Sigmoid colon (tissue), 7 donors: ENCODE data around the gene OBSL1. TPM values are rescaled to one million over a fixed set of nuclear protein-coding genes. Genes with fewer than 3 reads are reported as not detected.

Source experiments
- DNase-seq: peaks from one replicate; pipeline ENCODE4 v3.0.0-alpha.2; 2019
- H3K27ac ChIP-seq, 4 donors: fragments of 200-600 bp; sonication (generic); one replicate each; pipeline ENCODE4 v1.5.1; 2016 to 2019; ENCODE audit warnings: mild to moderate bottlenecking in 1 of 4
- H3K27me3 ChIP-seq, 3 donors: fragments of 200-600 bp; sonication (generic); one replicate each; pipeline ENCODE4 v1.5.1; 2019; ENCODE audit warnings: mild to moderate bottlenecking in 1 of 3
- H3K36me3 ChIP-seq, 4 donors: fragments of 200-600 bp; sonication (generic); one replicate each; pipeline ENCODE4 v1.5.1; 2016 to 2019
- H3K4me1 ChIP-seq, 4 donors: fragments of 200-600 bp; sonication (generic); one replicate each; pipeline ENCODE4 v1.5.1; 2017 to 2019
- H3K4me3 ChIP-seq, 4 donors: fragments of 200-600 bp; sonication (generic); one replicate each; pipeline ENCODE4 v1.5.1; 2017 to 2019; ENCODE audit warnings: mild to moderate bottlenecking in 2 of 4, moderate library complexity in 1 of 4
- H3K9me3 ChIP-seq, 4 donors: fragments of 200-600 bp in 3 of 4; sonication (generic) in 3 of 4; one replicate each; pipeline versions ENCODE4 v1.5.1 to v1.6.1; 2013 to 2019
- EP300 ChIP-seq, 4 donors: sonication (generic); formaldehyde crosslinking; IDR thresholded peaks; one replicate each; pipeline ENCODE4 v1.6.1; 2017; ENCODE audit warnings: antibody characterized with exemption in 4 of 4
- POLR2A ChIP-seq, 2 donors: fragments of 450-650 bp; IDR thresholded peaks; one replicate each; pipeline ENCODE4 v1.6.1; 2016; ENCODE audit warnings: antibody characterized with exemption in 2 of 2, mild to moderate bottlenecking in 2 of 2, moderate library complexity in 2 of 2
- POLR2AphosphoS5 ChIP-seq, 4 donors: sonication (generic); formaldehyde crosslinking; IDR thresholded peaks; one replicate each; pipeline ENCODE4 v1.6.1; 2017; ENCODE audit warnings: antibody characterized with exemption in 4 of 4
- WGBS, 2 donors: extraction: QIAGEN DNeasy Blood & Tissue Kit; methylation state at CpG; one replicate each; pipeline ENCODE4 v1.1.7; 2013; 5-methylcytosine and 5-hydroxymethylcytosine counted together
- intact Hi-C: fragments of 100-400 bp; cut with DNase I; formaldehyde crosslinking; loops from one replicate; pipeline ENCODE4 v1.15.1; 2023
- polyA plus RNA-seq, 3 donors: library from polyadenylated mRNA; stranded (reverse); fragments of 200-250 nt; gene quantifications; one replicate each; pipeline ENCODE4 v1.2.3, GENCODE V29; 2013
- total RNA-seq, 4 donors: library from RNA; depleted of rRNA; stranded (reverse); fragments of >200 nt; gene quantifications; one replicate each; pipeline ENCODE4 v1.1.0, GENCODE V29; 2016
- TF ChIP-seq, protein P1 (sequence below), 4 experiments: fragments of 450-650 bp in 3 of 4; fragments of 200-600 bp in 1 of 4; IDR thresholded peaks; one replicate each; pipeline ENCODE4 v1.5.1; 2016 to 2019; ENCODE audit warnings: antibody characterized with exemption in 4 of 4, mild to moderate bottlenecking in 3 of 4, moderate library complexity in 2 of 4
- donor health status: healthy with polysubstance abuse.
- donor health status: Bipolar disorder and iron deficiency.
- donor health status: healthy.

Gene OBSL1
- total and polyA plus RNA-seq, 7 donors, result 2.8 to 83.6 (median 34.6) TPM

DNA sequence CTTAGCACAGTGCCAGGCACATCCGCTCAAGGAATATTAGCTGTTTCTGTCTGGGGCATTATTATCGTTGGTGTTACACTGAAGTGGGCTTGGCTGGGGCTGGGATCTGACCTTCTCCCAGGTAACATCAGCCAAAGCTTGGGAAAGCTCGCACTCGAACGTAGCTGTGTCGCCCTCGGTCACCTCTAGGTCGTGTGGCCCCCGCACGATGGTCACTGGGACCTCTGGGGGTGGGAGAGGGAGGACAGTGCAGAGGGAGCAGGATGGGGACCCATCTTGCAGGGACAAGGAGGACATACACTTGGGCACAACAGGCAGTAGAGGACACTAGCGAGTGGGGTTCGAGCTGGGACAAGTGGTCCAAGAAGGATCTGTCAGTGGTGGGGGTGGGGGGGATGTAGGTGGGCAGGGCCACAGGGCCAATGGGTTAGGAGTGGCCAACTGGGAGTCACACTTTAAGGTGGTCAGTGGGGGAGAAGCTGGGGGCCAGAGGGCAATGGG lies 17.8 kb downstream of the OBSL1 start:
- Histone ChIP-seq H3K9me3 (no peaks in the 10 kb centered on the region), H3K4me3 (peak overlapping the region in 1 of 4 donors; percentile 62), H3K27me3 (peaks cover 0 to 13% (median 0%) of the 10 kb centered on the region in 3 donors), H3K4me1 (peaks cover 0 to 27% (median 21%) of the 10 kb centered on the region in 4 donors), H3K27ac (no peak overlapping the region), H3K36me3 (peaks cover 0 to 19% (median 0%) of the 10 kb centered on the region in 4 donors)
- intact Hi-C loops, result loop anchor here (1.0 kb wide), 1 partner anchor 44 kb away; the partner anchor contains the start of gene STK11IP
- TF ChIP-seq POLR2A (IDR thresholded peaks at IDR 0.05) (no peak), EP300 (IDR thresholded peaks at IDR 0.05) (no peak), POLR2AphosphoS5 (IDR thresholded peaks at IDR 0.05) (no peak)
- TF ChIP-seq, protein P1, sequence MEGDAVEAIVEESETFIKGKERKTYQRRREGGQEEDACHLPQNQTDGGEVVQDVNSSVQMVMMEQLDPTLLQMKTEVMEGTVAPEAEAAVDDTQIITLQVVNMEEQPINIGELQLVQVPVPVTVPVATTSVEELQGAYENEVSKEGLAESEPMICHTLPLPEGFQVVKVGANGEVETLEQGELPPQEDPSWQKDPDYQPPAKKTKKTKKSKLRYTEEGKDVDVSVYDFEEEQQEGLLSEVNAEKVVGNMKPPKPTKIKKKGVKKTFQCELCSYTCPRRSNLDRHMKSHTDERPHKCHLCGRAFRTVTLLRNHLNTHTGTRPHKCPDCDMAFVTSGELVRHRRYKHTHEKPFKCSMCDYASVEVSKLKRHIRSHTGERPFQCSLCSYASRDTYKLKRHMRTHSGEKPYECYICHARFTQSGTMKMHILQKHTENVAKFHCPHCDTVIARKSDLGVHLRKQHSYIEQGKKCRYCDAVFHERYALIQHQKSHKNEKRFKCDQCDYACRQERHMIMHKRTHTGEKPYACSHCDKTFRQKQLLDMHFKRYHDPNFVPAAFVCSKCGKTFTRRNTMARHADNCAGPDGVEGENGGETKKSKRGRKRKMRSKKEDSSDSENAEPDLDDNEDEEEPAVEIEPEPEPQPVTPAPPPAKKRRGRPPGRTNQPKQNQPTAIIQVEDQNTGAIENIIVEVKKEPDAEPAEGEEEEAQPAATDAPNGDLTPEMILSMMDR (IDR thresholded peaks at IDR 0.05), result no peak
- 80 to 86% methylated on average over 12 of the region's 12 CpGs for WGBS, 2 donors
- DNase-seq, result no peak

DNA sequence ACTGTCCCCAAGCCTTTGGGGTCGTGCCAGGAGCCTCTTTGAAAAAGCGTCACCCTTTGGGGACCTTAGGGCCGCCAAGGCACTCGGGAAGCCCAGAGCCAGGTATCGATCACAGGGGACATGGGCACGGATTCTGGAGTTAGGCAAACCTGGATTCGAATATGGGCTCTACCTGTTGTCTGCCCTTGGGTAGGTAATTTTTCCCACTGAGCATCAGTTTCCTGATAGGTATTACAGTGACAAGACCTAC lies 18.2 kb downstream of the OBSL1 start:
- no peak for DNase-seq
- peaks cover 0 to 27% (median 21%) of the 10 kb centered on the region in 4 donors for H3K4me1 ChIP-seq
- H3K27ac ChIP-seq, result peak overlapping the region in 2 of 4 donors; percentile 69 to 78
- TF ChIP-seq, protein P1 (IDR thresholded peaks at IDR 0.05), result no peak
- TF ChIP-seq EP300 (IDR thresholded peaks at IDR 0.05) (no peak), POLR2A (IDR thresholded peaks at IDR 0.05) (no peak), POLR2AphosphoS5 (IDR thresholded peaks at IDR 0.05) (no peak)
- WGBS, 2 donors, result 23 to 37% methylated on average over 7 of the region's 7 CpGs
- intact Hi-C loops, result loop anchor here (1.0 kb wide), 1 partner anchor 44 kb away; the partner anchor contains the start of gene STK11IP
- peak overlapping the region; percentile 49 to 64 (median 56) for H3K4me3 ChIP-seq
- peaks cover 0 to 13% (median 0%) of the 10 kb centered on the region in 3 donors for H3K27me3 ChIP-seq
- peaks cover 0 to 19% (median 0%) of the 10 kb centered on the region in 4 donors for H3K36me3 ChIP-seq
- no peaks in the 10 kb centered on the region for H3K9me3 ChIP-seq

DNA sequence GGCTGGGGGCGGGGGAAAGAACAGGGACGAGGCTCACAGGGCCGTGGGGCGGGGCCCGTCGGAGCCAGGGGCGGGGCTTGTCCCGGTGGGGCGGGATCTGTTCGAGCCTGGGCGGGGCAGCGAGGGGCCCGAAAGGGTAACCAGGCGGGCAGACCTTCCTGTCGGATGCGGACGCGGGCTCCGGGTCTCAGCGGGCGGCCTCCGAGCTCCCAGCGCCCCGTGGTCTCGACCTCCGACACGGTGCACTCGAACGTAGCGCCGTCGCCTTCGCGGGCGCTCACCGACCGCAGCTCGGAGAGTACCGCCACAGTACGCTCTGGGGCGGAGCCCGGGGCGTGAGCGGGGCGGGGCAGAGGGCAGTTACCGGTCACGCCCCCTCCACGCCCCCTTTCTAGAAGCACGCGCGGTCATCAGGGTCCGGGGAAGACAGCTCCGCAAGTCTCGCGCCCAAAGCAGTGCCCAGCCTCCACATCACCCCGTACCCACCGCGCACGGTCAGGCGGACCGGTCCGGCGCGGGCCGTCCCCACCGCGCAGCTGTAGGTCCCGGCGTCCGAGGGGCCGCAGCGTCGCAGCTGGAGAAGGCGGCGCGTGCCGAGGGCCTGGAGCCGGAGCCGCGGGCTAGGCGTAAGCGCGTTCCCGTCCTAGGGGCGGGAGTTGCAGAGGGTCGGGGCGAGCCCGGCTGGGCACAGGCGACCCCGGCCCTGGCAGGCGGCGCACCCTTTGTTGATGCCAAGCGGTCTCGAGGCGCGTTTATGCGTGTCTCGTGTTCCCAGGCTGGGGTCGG lies 18.8 kb downstream of the OBSL1 start:
- peak overlapping the region; percentile 50 to 78 (median 66) for H3K27ac ChIP-seq
- intact Hi-C loops, result loop anchor here (1.0 kb wide), 1 partner anchor 45 kb away; the partner anchor contains the start of gene STK11IP
- WGBS, 2 donors, result 2% methylated on average over 99 of the region's 99 CpGs
- peak; percentile 93 for DNase-seq
- peaks cover 0 to 13% (median 0%) of the 10 kb centered on the region in 3 donors for H3K27me3 ChIP-seq
- no peaks in the 10 kb centered on the region for H3K9me3 ChIP-seq
- H3K4me1 ChIP-seq, result peaks cover 0 to 27% (median 21%) of the 10 kb centered on the region in 4 donors
- peaks cover 0 to 19% (median 0%) of the 10 kb centered on the region in 4 donors for H3K36me3 ChIP-seq
- H3K4me3 ChIP-seq, result peak overlapping the region; percentile 49 to 64 (median 56)
- TF ChIP-seq POLR2AphosphoS5 (IDR thresholded peaks at IDR 0.05), result peak in 3 of 4 donors; percentile 29 to 47 (median 36)
- TF ChIP-seq, protein P1 (IDR thresholded peaks at IDR 0.05), result no peak

DNA sequence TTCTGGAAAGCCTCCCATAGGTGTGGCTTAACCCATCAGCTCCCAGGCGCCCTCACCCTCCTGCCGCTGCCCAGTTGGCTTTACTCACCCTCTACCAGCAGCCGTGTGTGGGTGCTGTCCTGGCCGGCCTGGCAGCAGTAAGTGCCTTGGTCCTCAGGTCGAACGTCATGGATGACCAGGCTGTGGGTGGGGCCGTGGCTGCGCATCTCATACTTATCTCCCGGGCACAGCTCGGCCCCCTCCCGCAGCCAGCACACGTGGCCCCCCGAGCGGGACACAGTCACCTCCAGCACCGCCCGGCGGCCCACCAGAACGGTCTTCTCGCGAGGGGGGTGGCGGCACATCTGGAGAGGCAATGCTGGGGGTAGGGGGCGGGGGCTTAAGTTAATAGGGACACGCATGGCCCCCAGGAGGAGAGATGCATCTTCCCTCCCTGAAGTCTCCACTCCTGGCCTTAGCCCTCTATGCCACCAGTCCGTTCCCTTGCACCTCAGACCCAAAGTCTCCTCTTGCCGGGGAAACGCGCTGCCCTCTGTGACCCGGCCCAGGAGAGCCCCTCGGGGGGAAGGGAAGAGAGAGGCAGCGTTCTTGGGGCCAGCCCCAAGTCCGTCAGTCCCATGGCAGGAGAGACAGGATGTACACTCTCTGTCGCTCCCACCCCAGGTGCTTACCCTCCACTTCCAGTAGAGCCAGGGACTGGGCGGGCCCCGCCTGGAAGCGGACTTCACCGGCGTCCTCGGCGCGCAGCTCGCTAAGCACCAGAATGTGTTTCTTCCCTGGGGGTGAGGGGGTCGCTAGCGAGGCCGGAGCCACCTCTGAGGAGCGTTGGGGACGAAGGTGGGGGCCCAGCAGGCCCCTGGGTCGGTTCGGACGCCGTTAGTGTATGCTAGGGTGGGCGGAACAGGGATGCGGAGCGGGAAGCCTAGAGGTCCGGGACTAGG lies 19.6 kb downstream of the OBSL1 start:
- H3K27ac ChIP-seq, result peak overlapping the region in 3 of 4 donors; percentile 64 to 78 (median 69)

More for the DNA sequence above, 19.6 kb downstream of the OBSL1 start:
- TF ChIP-seq, protein P1 (IDR thresholded peaks at IDR 0.05), result no peak
- TF ChIP-seq EP300 (IDR thresholded peaks at IDR 0.05), result no peak
- no peak for DNase-seq
- Histone ChIP-seq H3K9me3 (no peaks in the 10 kb centered on the region), H3K36me3 (peaks cover 0 to 13% (median 0%) of the 10 kb centered on the region in 4 donors), H3K27me3 (peaks cover 0 to 13% (median 0%) of the 10 kb centered on the region in 3 donors), H3K4me1 (peaks cover 0 to 27% (median 21%) of the 10 kb centered on the region in 4 donors), H3K4me3 (peak overlapping the region; percentile 49 to 64 (median 56))
- 5 to 7% methylated on average over 54 of the region's 54 CpGs for WGBS, 2 donors
- intact Hi-C loops, result no loop called here
